Germinal center (tissue), 1 donor: ENCODE results near the gene HJURP.

Source experiments
- DNase-seq: peaks from one replicate; pipeline ENCODE4 v3.0.0; 2012; ENCODE audit warnings: mixed read lengths, low spot score

Gene HJURP

DNA sequence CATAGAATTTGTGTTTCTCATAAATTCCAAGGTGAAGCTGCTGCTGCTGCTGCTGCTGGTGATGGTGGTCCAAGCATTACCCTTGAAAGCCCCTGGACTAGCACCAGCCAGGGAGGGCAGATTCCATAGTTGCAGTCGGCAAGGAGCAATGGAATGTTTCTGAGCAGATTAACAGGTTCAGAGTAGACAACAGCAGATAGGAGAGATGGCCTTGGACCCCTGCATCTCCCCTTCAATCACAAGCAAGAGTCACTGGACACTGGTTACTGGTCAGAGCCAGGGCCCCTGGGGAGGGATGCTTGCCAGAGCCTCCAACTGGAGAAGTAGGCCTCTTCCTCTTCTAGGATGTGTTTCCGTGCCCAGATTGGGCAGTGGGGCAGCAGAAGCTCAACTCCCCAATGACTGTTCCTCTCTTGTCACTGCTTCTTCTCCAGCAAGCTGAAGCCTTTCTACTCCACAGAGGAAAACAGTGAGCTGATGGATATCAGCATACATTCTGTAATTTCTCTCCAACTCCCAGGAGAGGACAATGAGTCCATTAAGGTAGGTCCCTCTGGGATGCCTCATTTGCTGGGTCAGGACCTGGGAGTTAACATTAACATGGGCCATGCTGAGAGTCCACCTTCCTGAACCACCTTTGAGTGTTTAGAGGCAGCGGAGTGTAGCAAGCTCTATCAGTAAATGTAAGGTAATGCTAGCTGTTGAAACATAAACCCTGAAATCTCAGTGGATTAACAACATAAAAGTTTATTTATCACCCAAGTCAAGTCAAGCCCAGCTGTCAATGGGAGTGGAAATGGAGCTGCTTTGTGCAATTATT lies 40.9 kb downstream of the HJURP start:
- no peak for DNase-seq

DNA sequence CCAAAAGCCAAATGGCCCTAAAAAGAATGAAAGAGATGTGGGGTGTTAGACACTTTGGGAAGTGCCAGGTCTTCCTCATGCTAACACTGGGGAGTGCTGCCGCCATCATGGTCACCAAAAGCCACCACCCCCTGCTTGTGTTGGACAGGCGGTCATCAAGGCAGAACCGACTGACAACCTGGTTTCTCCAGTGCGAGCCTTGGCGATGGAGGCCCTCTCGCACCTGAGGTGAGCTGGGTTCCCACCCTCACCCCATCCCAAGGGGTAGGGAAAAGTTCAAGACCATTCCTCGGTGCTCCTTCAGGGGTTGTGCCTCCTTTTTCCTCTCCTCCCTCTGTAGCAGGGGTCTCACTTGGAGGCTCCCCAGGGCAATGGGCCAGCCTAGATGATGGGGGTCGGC lies 42.6 kb downstream of the HJURP start:
- no peak for DNase-seq

DNA sequence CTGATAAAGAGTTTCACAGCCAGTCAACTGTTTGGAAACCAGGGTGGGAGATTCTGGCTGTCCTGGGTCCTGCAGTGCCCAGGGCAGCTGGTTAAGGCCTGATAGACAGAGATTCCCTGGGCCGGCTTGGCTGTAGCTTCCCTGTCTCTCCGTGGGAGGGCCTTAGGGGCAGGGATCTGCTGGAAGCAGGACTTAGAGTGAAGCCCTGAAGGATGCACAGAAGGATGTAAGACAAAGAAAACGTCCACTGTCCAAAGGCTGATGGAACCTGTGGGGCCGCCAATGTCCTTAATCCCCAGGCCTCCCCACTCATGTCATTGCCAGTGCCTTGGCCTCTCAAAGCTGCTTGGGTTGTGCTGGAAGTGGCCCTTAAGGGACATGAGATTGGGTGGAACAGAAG lies 43.2 kb downstream of the HJURP start:
- DNase-seq: no peak

- no peak for DNase-seq
Observed at GRCh38 chr2:233810385-233810784, 44.0 kb downstream of the HJURP start.

- DNase-seq: no peak
Observed at GRCh38 chr2:233807966-233808935, 46.1 kb downstream of the HJURP start.

GRCh38 chr2:233807215-233807865 lies 47.0 kb downstream of the HJURP start:
- no peak for DNase-seq

- no peak for DNase-seq
Observed at GRCh38 chr2:233803994-233804393, 50.3 kb downstream of the HJURP start.

- DNase-seq: no peak
Observed at GRCh38 chr2:233803292-233803911, 50.9 kb downstream of the HJURP start.

- no peak for DNase-seq
Observed at GRCh38 chr2:233802132-233802815, 52.1 kb downstream of the HJURP start.

GRCh38 chr2:233801357-233802131 lies 52.8 kb downstream of the HJURP start:
- DNase-seq: peak; percentile 26

DNA sequence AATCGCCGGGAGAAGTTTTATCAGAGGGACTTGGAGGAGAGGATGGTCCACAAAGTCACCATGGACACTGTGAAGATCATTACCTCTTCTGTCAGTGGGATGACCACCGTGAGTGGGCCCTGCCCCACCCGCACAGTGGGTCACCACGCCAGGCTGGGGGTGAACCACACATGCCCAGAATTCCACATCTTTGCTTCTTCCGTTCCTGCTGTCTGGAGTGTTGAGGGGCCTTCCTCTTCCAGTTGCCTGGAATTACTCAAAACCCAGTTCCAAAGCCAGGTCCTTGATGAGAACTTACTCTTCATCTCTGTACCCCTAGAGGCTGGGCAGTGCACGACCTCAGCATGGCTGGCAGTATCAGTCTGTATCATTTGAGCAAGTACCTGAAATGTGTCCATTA lies 54.1 kb downstream of the HJURP start:
- DNase-seq: no peak

GRCh38 chr2:233799716-233800115 lies 54.6 kb downstream of the HJURP start:
- DNase-seq: no peak

GRCh38 chr2:233799087-233799665 lies 55.2 kb downstream of the HJURP start:
- DNase-seq: no peak

- DNase-seq: no peak
Observed at GRCh38 chr2:233798335-233799086, 55.8 kb downstream of the HJURP start.

DNA sequence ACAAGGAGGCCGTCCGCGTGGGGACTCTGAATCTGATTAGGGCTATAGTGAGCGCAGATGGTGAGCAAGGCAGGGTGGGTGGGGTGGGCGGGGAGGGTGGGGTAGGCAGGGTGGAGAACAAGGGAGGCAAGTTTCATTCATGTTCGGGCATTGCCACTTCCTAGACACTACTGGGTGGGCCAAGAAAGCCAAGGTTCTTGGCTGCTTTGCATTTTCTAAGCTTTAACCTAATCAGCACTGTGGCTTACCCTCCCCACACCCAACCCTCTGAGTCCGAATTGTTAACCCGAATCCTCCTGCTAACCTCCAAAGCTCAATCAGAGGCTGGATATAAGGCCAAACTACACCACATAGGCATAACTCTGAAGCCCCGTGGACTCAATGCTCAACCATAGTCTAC lies 58.1 kb downstream of the HJURP start:
- DNase-seq: no peak

- no peak for DNase-seq
Observed at GRCh38 chr2:233795735-233796171, 58.6 kb downstream of the HJURP start.

GRCh38 chr2:233794128-233794658 lies 60.1 kb downstream of the HJURP start:
- DNase-seq: no peak

GRCh38 chr2:233793465-233794127 lies 60.7 kb downstream of the HJURP start:
- no peak for DNase-seq

GRCh38 chr2:233792720-233793119 lies 61.6 kb downstream of the HJURP start:
- no peak for DNase-seq
